HUES48 (cell line): ENCODE data around the gene TSPAN9.

ENCODE experiments used
- H3K27ac ChIP-seq: one replicate; pipeline ENCODE4 v1.7.0; 2013; ENCODE audit warnings: low read depth, low read length, inconsistent platforms
- H3K27me3 ChIP-seq: 2 replicates; pipeline ENCODE4 v1.6.1; 2013; ENCODE audit warnings: mild to moderate bottlenecking, low read length; ENCODE audit not compliant: control insufficient read depth, insufficient read depth
- H3K36me3 ChIP-seq: 2 replicates; pipeline ENCODE4 v1.6.1; 2013; ENCODE audit warnings: low read length; ENCODE audit not compliant: control insufficient read depth, insufficient read depth
- H3K4me1 ChIP-seq: 2 replicates; pipeline ENCODE4 v1.6.1; 2013; ENCODE audit warnings: mild to moderate bottlenecking, low read length; ENCODE audit not compliant: control insufficient read depth, insufficient read depth
- H3K4me3 ChIP-seq: 2 replicates; pipeline ENCODE4 v1.5.1; 2013; ENCODE audit warnings: mild to moderate bottlenecking, low read depth, low read length
- H3K9ac ChIP-seq: 2 replicates; pipeline ENCODE4 v1.6.1; 2013; ENCODE audit warnings: mild to moderate bottlenecking, low read depth, low read length, moderate library complexity
- H3K9me3 ChIP-seq: 2 replicates; pipeline ENCODE4 v1.6.1; 2013; ENCODE audit warnings: low read length; ENCODE audit not compliant: control insufficient read depth, insufficient read depth

The TSPAN9 gene

DNA sequence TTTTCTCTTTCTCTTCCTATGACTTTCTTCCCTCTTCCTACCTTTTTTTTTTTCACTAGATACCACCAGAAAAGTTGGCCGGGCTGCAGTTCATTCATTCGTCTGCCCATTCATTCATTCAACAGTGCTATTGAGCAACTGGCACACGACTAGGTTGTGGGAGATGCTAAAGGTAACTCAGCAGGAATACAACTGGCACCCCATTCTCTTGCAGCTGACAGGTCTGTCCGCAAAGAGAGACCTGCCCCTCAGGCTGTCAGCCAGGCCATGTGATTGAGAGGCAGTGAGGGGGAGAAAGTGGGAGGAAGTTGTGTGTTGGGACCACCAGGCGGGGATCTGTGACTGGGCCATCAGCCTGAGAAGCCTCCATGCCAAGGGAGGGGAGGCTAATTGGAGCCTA is 105.2 kb downstream of the TSPAN9 start:
- Histone ChIP-seq H3K9me3 (no peaks in the 10 kb centered on the region), H3K4me1 (peaks cover 16% of the 10 kb centered on the region), H3K27ac (no peak overlapping the region), H3K36me3 (no peaks in the 10 kb centered on the region), H3K4me3 (no peak overlapping the region), H3K9ac (no peak overlapping the region), H3K27me3 (no peaks in the 10 kb centered on the region)

DNA sequence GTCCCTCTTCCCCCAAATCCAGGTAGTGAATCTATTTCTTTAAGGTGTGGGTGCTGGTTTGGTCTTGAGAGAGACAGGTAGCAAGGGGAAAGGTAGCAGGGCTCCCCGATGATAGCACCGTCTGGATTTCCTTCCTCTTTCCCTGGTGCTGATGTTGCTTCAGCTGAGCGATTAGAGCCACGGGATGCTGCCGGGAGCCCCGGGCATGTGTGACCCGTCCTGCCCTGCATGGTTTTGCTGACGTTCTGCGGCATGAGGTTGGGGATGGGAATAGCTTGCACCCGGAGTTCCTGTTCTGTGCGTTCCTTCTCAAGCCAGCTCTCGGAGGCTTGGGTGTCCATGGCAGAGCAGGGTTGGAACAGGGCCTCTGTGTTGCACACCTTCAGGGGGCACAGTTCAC is 107.3 kb downstream of the TSPAN9 start:
- Histone ChIP-seq H3K27me3 (no peaks in the 10 kb centered on the region), H3K27ac (no peak overlapping the region), H3K36me3 (no peaks in the 10 kb centered on the region), H3K4me1 (no peaks in the 10 kb centered on the region), H3K9ac (no peak overlapping the region), H3K9me3 (no peaks in the 10 kb centered on the region), H3K4me3 (no peak overlapping the region)

DNA sequence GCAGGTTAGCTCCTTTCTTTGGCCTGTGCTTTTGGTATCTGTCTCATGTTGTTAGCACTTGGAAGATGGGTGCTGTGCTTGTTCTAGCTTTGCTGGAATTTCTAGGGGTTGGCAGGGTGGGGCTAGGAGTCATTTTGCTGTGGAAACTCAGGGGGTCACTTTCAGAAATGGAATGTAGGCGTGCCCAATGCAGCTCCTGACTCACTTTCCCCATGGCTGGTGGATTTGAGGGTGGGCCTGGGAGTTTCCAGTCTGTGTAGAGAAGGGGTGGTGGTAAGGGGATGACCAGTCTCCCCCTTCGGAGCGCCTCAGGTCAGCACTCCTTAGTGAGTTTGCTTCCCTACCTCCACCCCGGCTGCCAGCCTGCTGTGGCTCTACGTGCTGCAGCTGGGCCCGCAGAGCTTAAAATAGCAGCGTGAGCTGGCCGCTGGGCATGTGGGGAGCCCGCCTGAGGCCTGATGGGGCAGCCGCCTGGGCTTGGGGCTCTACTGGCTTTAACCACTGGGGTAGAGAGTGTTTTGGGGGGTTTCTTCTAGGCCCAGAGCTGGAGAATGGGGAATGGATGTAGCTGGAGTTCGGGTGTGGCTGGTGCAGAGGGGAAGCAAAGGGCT is 108.2 kb downstream of the TSPAN9 start:
- no peak overlapping the region for H3K27ac ChIP-seq
- H3K4me1 ChIP-seq = no peaks in the 10 kb centered on the region
- no peak overlapping the region for H3K4me3 ChIP-seq
- H3K9me3 ChIP-seq = no peaks in the 10 kb centered on the region
- H3K27me3 ChIP-seq = no peaks in the 10 kb centered on the region
- no peak overlapping the region for H3K9ac ChIP-seq
- H3K36me3 ChIP-seq = no peaks in the 10 kb centered on the region

DNA sequence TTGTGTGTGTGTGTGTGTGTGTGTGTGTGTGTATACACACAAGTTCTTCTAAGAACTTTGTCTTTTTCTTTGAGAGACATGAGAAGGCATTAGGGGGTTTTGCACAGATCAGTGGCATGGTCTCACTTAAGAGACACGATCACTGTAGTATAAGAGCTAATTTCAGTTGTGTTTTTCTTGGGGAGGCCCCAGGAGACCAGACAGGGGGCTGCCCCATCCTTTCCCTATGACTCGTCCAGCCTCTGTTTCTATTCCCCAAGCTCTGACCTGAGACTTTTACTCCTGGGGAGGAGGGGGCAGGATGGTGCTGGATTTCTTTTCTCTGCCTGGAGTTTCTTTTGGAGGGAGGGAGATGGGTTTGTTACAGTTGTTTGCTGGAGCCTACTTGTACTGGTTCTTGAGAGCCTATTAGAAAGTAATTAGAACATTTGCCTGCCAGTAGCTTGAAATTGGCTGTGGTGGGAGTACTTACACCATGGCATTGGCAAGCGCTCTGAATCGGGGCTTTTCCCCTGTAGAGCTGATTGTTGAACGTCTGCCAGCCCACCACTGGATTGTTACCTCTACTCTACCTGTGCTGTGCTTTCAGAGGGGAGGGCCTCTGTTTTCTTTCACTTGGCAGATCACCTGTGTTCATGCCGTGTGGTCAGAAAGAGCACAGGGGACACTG is 109.5 kb downstream of the TSPAN9 start:
- Histone ChIP-seq H3K4me1 (no peaks in the 10 kb centered on the region), H3K27me3 (no peaks in the 10 kb centered on the region), H3K36me3 (no peaks in the 10 kb centered on the region), H3K9me3 (no peaks in the 10 kb centered on the region), H3K27ac (no peak overlapping the region), H3K9ac (no peak overlapping the region), H3K4me3 (no peak overlapping the region)

DNA sequence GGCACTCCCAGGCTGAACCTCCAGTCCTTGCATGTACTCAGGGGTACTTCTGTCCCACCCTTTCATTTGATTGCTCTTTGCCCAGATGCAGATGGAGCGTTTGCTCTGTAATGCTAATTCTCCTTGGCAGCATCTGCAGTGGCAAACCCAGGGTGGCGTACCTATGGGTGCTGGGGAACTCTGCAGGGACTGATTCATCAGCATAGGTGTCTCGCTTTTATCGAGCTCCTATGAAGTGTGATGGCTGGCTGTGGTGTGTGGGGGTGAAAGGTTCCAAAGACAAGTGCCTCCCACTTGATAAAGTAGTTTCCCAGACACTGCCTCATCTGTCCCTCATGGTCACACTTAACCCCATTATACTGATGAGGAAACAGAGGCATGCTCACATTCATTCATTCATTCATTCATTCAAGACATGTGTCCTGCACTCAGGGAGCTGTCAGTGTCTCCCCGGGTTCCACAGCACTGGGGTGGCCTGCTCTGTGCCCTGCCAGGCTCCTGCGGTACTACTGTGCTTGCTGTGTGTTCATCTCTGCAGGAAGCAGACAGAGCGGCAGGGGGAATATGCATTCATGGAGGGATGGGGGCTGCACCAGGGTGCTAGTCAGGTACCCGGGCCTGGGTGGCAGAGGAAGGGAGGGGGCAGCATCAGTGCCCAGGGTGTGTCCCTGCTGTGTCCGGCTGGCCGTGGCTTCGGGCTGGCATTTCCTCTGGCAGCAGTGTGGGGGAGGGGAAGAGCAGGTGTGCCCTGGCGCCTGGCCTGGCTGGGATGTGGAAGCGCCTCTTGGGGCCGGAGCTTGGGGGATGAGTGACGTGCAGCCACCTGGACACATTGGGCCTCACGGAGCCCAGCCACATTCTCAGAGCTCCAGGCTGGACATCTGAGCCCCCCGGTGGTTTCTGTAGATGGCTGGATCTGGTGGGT is 110.9 kb downstream of the TSPAN9 start:
- H3K4me1 ChIP-seq = no peaks in the 10 kb centered on the region
- H3K36me3 ChIP-seq = no peaks in the 10 kb centered on the region
- H3K27ac ChIP-seq = no peak overlapping the region
- no peaks in the 10 kb centered on the region for H3K9me3 ChIP-seq
- H3K27me3 ChIP-seq = no peaks in the 10 kb centered on the region
- no peak overlapping the region for H3K9ac ChIP-seq
- H3K4me3 ChIP-seq = no peak overlapping the region

DNA sequence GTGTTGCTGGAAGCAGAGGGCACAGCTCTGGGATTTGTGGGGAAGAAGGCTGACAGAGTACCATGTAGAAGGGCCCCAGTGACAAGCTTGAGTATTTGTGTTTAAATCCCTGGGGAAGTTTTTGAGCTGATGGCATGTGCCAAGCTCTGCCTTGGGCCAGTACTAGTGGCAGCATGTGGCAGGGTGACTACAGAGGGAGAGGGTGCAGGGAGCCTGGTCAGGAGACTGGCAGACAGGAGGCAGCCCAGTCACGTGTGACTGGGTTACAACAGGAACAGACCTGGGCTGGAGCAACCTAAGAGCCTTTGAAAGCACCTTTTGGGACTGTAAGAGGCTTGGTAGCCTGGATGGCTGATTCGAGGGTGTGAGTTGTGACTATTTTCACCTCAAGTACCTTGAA is 112.1 kb downstream of the TSPAN9 start:
- Histone ChIP-seq H3K4me1 (no peaks in the 10 kb centered on the region), H3K36me3 (no peaks in the 10 kb centered on the region), H3K4me3 (no peak overlapping the region), H3K27me3 (no peaks in the 10 kb centered on the region), H3K27ac (no peak overlapping the region), H3K9ac (no peak overlapping the region), H3K9me3 (no peaks in the 10 kb centered on the region)

DNA sequence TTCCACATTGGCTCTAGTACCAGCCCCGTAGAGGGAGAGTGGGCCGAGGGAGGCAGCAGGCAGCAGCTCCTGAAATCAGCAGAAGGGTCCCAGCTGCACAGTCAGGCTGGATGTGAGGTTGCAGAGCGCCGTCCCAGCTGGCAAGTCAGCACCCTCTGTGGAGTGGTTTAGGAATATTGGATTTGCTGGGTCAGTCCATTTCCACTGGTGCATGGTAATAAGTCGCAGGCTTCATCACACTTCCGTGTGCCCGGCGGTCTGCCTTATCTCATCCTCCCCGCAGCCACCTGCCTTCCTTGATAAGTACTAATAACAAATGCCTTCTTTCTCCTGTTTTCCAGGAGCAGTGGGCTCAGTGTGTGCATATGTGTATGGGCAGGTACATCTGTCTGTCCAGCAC is 112.9 kb downstream of the TSPAN9 start:
- Histone ChIP-seq H3K9me3 (no peaks in the 10 kb centered on the region), H3K27ac (no peak overlapping the region), H3K9ac (no peak overlapping the region), H3K4me3 (no peak overlapping the region), H3K4me1 (no peaks in the 10 kb centered on the region), H3K36me3 (no peaks in the 10 kb centered on the region), H3K27me3 (no peaks in the 10 kb centered on the region)

DNA sequence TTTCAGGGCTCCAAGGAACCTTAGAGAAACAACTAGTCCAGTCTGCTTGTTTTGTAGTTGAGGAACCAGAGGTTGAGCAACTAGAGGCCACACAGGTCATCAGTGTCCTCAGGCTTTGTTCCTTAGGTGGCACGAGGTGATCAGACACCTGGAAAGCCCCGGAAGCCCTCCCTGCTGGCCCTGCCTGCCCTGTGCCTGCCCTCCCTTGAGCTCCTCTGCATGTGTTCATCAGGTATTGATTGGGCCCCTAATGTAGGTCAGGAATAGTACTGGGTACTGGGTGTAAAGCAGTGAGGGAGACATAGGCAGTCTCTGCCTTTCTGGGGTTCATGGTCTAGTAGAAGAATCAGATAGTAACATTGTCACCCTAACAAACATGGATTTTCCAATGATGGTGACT is 114.3 kb downstream of the TSPAN9 start:
- Histone ChIP-seq H3K4me1 (peaks cover under 1% of the 10 kb centered on the region; the same call in 1 of the 2 replicates), H3K4me3 (no peak overlapping the region), H3K9ac (no peak overlapping the region), H3K36me3 (no peaks in the 10 kb centered on the region), H3K9me3 (no peaks in the 10 kb centered on the region), H3K27me3 (no peaks in the 10 kb centered on the region), H3K27ac (no peak overlapping the region)

DNA sequence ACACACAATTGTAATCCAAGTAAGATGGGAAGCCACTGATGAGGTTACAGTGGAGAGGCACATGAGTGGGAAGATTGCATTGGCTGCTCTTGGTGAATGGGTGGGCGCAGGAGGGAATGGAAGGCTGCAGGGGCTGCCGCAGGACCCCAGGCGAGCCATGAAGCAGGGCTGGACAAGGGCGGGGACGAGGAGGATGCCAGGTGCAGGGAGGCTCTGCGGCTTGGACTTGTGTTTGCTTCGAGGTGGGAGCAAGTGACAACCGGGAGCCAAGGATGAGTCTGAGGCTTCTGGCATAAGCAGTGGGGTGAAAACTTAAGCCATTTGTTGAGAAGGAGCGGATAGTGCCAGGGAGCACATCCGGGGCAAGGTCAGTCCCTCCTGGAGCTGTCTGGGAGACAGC is 115.0 kb downstream of the TSPAN9 start:
- Histone ChIP-seq H3K4me3 (no peak overlapping the region), H3K9me3 (no peaks in the 10 kb centered on the region), H3K27me3 (no peaks in the 10 kb centered on the region), H3K4me1 (peaks cover 8% of the 10 kb centered on the region), H3K36me3 (no peaks in the 10 kb centered on the region), H3K27ac (no peak overlapping the region), H3K9ac (no peak overlapping the region)

DNA sequence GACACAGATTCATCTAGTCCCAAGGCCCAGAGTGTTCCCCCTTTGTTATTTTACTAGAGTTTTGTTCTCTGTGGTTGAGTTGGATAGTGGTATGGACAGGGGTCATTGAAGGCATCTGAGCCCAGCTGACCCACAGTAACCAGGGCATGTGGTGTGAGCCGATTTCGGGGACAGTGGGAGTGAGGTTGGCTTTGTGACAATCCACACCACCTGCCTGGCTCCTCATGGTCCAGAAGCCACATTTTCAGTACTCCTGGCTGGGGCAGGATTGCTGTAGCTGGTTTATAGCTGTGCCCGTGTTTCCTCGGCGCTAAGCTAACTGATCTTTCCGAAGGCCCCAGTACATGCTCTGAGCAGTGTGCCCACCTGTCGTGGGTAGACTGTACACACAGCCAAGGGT is 116.0 kb downstream of the TSPAN9 start:
- H3K4me3 ChIP-seq = no peak overlapping the region

DNA sequence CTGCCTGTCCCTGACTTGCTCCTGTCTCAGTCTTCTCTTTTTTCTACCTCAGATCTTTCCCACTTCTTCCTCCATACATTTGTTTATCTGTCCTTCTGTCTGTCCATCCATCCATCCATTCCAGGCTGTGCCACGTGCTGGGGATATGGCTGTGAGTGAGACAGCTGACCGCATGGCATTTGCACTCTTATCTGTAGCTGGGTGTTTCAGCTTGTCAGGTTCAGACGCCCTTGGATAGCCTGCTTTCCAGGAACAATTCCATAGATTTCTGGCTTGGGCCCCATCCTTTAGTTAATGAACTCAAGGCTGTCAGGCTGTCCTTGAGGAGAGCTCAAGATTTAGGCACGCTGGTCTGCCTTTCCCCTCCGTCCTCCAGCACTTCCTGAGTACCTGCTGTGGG is 116.6 kb downstream of the TSPAN9 start:
- Histone ChIP-seq H3K4me3 (no peak overlapping the region), H3K9ac (no peak overlapping the region), H3K36me3 (no peaks in the 10 kb centered on the region), H3K27ac (no peak overlapping the region), H3K4me1 (peaks cover 10% of the 10 kb centered on the region), H3K9me3 (no peaks in the 10 kb centered on the region), H3K27me3 (peaks cover under 1% of the 10 kb centered on the region)

More for the DNA sequence above, 116.0 kb downstream of the TSPAN9 start:
- Histone ChIP-seq H3K27me3 (no peaks in the 10 kb centered on the region), H3K9me3 (no peaks in the 10 kb centered on the region), H3K4me1 (peaks cover 10% of the 10 kb centered on the region), H3K27ac (no peak overlapping the region), H3K36me3 (no peaks in the 10 kb centered on the region), H3K9ac (no peak overlapping the region)
